ENCODE data around the gene RCSD1.
A peak's percentile ranks its signal among the peaks of the same experiment; 100 is the strongest.

The RCSD1 gene

GRCh38 chr1:167690053-167690452 lies 60.0 kb downstream of the RCSD1 start:
- DNase-seq (ENCODE audit: low read depth in 2 of 2) = no peak

GRCh38 chr1:167693425-167694045 lies 63.5 kb downstream of the RCSD1 start:
- no peak for DNase-seq (ENCODE audit: low read depth in 2 of 2)

DNA sequence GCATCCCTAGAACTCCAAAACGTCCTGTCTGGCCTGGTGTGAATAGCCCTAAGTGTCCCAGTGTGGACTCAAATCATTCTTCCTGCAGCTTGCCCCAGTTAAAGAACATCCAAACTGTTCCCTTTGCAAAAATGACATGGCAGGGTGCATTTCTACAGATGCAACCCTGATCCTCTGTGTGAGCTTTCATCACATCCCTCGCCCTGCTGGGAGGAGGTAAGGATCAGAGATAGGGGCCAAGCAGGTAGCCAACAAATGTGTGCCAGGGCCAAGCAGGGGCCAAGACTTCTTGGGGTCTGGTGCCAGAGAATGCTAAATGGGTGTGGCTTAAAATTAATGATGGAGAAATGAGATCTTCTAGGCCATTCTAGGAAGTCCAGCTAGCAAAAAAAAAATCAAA lies 64.7 kb downstream of the RCSD1 start:
- no peak for DNase-seq (ENCODE audit: low read depth in 2 of 2)

GRCh38 chr1:167695147-167695546 lies 65.1 kb downstream of the RCSD1 start:
- DNase-seq (ENCODE audit: low read depth in 2 of 2) = no peak

DNA sequence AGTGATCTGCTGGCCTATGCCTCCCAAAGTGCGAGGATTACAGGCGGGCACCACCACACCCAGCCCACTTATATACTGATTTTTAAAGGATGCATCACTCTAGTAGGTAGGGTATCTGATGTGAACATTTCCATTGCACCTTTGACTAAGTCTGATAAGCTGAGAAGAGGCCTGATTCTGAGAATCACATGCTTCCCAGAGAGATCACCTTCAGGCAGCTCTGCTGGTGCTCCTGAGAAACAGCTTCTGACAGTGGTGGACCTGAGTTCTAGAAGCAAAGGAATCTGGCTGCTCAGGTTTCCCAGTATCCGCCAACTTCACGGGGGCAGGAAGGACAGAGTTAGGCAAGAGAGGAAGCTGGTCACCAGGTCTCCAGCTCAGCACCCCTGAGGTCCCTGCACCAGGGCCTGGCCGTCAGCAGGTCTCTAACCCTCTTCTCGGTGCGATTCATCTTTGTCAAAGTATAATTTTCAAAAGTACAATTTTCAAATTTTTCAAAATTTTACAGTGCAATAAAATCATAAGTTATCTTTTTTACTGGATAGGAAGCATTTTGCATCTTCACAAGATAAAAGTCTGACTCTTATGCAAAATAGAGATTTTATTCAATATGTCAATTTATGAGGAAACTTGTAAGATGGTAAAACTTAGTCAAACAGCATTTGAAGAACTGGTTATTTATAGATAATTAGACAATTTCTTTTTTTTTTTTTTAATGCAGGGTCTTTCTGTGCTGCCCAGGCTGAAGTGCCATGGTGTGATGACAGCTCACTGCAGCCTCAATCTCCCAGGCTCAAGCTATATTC lies 65.9 kb downstream of the RCSD1 start:
- DNase-seq (ENCODE audit: low read depth in 2 of 2) = no peak

GRCh38 chr1:167697667-167698141 lies 67.7 kb downstream of the RCSD1 start:
- DNase-seq (ENCODE audit: low read depth in 2 of 2) = no peak

DNA sequence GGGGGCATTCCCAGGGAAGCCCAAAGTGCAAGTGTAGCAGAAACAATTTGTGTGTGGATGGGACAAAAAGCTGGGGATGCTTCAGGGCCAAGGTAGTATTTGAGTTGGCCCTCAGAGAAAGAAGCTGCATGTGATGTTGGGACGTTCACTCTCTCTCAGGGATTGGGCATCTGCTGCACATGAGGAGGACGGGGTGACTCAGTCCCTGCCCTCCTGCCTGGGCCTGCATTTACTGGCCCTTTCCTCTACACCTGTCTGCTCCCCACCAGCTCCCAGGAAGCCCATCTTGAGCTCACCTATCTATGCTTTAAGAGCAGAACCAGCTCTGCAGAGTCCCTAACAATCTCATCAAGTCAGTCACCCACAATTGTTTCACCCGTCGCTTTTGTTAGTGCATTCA lies 68.3 kb downstream of the RCSD1 start:
- DNase-seq (ENCODE audit: low read depth in 2 of 2) = no peak

- no peak for DNase-seq (ENCODE audit: low read depth in 2 of 2)
Measured at GRCh38 chr1:167701510-167701909, 71.5 kb downstream of the RCSD1 start.

GRCh38 chr1:167703557-167703956 lies 73.5 kb downstream of the RCSD1 start:
- no peak for DNase-seq (ENCODE audit: low read depth in 2 of 2)

- DNase-seq (ENCODE audit: low read depth in 2 of 2) = no peak
Measured at GRCh38 chr1:167704715-167705114, 74.7 kb downstream of the RCSD1 start.

GRCh38 chr1:167705250-167705649 lies 75.2 kb downstream of the RCSD1 start:
- no peak for DNase-seq (ENCODE audit: low read depth in 2 of 2)

DNA sequence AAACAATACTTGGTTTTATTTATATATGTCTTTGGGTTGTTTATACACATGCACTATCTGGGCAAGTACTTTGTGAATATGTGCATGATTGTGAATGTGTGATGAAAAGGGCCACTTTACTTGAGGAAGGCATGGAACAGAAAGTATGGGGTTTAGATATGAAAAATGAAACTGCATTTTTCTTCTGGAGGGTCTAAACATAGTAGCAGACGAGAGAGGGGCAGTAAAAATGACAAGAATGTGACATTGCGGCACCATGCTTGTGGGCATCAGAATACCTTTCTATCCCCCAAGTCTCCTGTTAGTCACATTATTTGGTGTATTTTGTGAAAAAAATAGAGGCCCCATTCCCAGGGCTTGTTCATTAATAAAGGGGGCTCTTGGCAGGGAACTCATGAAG lies 76.3 kb downstream of the RCSD1 start:
- no peak for DNase-seq (ENCODE audit: low read depth in 2 of 2)

DNA sequence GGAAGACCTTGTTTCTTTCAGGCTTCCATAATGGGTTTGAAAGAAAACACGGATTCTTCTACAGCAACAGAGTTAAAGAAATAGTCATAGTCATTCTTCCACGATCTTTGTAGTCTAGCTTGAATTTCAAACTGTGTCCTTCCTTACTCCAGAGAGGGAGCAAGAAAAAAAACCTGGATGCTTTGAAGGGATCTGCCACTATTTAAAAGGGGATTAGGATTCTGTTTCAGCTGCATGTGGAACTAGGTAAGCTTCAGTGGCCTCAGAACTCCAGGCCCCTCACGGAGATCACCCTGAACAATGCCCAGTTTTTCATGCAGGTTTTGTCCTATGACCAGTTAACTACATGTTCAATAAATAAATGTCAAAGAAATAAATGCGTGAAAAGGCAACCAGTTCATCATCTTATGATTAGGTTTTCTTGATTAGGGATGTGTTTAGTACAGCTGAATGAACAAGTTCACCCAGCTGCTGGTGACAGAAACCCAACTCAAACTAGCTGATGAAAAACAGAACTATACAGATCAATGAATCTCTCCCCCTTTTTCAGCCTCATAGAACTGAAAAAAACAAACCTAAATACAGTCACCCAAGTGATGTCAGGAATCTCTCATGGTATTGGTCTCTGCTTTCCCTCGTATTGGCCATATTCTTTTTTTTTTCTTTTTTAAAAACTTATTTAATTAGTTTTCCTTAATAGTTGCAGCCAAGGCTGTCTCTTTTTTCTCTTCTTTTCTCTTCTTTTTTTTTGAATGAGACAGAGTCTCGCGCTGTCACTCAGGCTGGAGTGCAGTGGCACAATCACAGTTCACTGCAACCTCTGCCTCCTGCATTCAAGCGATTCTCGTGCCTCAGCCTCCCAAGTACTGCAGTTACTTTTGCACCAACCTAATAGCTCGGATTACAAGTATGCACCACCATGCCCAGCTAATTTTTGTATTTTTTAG lies 77.2 kb downstream of the RCSD1 start:
- no peak for DNase-seq (ENCODE audit: low read depth in 2 of 2)

- no peak for DNase-seq (ENCODE audit: low read depth in 2 of 2)
Measured at GRCh38 chr1:167707942-167708341, 77.9 kb downstream of the RCSD1 start.

DNA sequence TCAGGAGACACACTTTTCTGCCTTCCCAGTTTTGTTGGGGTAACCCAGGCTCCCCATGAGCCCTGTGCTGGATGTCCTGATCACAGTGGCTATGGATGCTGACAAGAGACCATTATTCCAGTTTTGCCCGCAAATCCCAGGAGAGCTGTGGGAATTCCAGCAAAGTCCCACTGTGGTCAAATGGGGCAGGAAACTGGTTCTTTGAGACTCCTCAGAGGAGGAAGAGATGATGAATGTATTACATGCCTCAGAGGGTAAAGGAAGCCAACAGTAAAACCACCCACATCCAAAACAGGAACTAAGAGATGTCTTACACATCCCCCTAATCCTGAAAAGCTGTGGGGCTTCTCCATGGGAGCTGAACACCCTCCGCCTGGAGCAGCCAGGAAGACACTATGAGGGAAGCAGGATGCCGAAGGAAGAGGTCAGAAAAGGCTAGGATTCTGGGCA lies 78.9 kb downstream of the RCSD1 start:
- DNase-seq (ENCODE audit: low read depth in 2 of 2) = no peak

DNA sequence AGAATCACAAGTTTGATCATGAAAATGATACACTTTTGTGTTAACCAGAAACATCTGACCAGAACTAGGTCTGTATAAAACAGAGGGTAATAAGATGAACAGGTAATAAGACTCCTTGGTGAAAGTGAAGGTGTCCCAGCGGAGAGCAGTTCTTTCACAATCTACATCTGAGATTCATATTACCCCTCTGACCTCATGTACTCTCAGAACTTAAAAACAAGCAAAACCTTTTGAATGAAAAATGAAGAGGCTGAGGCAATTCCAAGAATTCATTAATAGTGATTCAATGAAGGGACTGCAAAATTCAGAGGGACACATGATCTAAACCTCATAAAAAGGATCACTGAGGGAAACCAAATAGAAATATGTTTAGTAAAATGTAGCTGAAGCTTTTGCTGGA lies 80.8 kb downstream of the RCSD1 start:
- DNase-seq (ENCODE audit: low read depth in 2 of 2) = no peak

- no peak for DNase-seq (ENCODE audit: low read depth in 2 of 2)
Measured at GRCh38 chr1:167711797-167712196, 81.8 kb downstream of the RCSD1 start.

- DNase-seq (ENCODE audit: low read depth in 2 of 2) = no peak
Measured at GRCh38 chr1:167713330-167714081, 83.5 kb downstream of the RCSD1 start.

- no peak for DNase-seq (ENCODE audit: low read depth in 2 of 2)
Measured at GRCh38 chr1:167714098-167714438, 84.0 kb downstream of the RCSD1 start.

- peak; percentile 83 to 93 for DNase-seq (ENCODE audit: low read depth in 2 of 2)
Measured at GRCh38 chr1:167714439-167715156, 84.6 kb downstream of the RCSD1 start.

Data from stimulated activated CD4-positive, alpha-beta T cell treated with anti-CD3 and anti-CD28 coated beads, Interleukin-1b, Interleukin-23, amount 100 ng/mL, for 1 hour (primary cell).